HG02943 (cell line): ENCODE data around the gene RAP1GAP2.
"Not testable (repeated sequence)": the region's sequence is repeated elsewhere in the genome, so short reads cannot be mapped to it uniquely, and the experiment has no call there.

ENCODE experiments used
- ATAC-seq: cut with Tn5 transposase; IDR thresholded peaks from one replicate; pipeline ENCODE4 v1.9.1; 2021; ENCODE audit warnings: mild to moderate bottlenecking, low read depth, moderate library complexity; ENCODE audit not compliant: unreplicated experiment

Gene RAP1GAP2

GRCh38 chr17:2796164-2797125, at the start of gene RAP1GAP2:
TSS of gene RAP1GAP2 (plus strand) at chr17:2796438. CDS start at chr17:2796528, 90 bp downstream.
- no peak for ATAC-seq

GRCh38 chr17:2749058-2749783, 47.0 kb upstream of the RAP1GAP2 start, which contains the start of gene CCDC92B:
TSS of gene CCDC92B (minus strand) at chr17:2749652. CDS start at chr17:2735145, 14,507 bp downstream.
- ATAC-seq, result no peak

- ATAC-seq, result no peak
These were observed 46.5 kb upstream of the RAP1GAP2 start for GRCh38 chr17:2749784-2750181.

GRCh38 chr17:2750721-2751120, 45.5 kb upstream of the RAP1GAP2 start:
- no peak for ATAC-seq

- no peak for ATAC-seq
These were observed 44.7 kb upstream of the RAP1GAP2 start for GRCh38 chr17:2751491-2751890.

- no peak for ATAC-seq
These were observed 40.1 kb upstream of the RAP1GAP2 start for GRCh38 chr17:2755891-2756724.

- ATAC-seq, result no peak
These were observed 37.4 kb upstream of the RAP1GAP2 start for GRCh38 chr17:2758870-2759269.

- ATAC-seq, result no peak
These were observed 26.1 kb upstream of the RAP1GAP2 start for GRCh38 chr17:2770129-2770528.

GRCh38 chr17:2775206-2775605, 21.0 kb upstream of the RAP1GAP2 start:
- no peak for ATAC-seq

- no peak for ATAC-seq
These were observed 19.5 kb upstream of the RAP1GAP2 start for GRCh38 chr17:2776589-2777241.

GRCh38 chr17:2777242-2777867, 18.9 kb upstream of the RAP1GAP2 start:
- no peak for ATAC-seq

- no peak for ATAC-seq
These were observed 17.7 kb upstream of the RAP1GAP2 start for GRCh38 chr17:2778489-2778888.

GRCh38 chr17:2779545-2779944, 16.7 kb upstream of the RAP1GAP2 start:
- no peak for ATAC-seq

GRCh38 chr17:2780256-2780655, 16.0 kb upstream of the RAP1GAP2 start:
- no peak for ATAC-seq

GRCh38 chr17:2780931-2781454, 15.2 kb upstream of the RAP1GAP2 start:
- no peak for ATAC-seq

- ATAC-seq, result not testable (repeated sequence)
These were observed 14.6 kb upstream of the RAP1GAP2 start for GRCh38 chr17:2781598-2781997.

GRCh38 chr17:2782055-2782454, 14.2 kb upstream of the RAP1GAP2 start:
- ATAC-seq, result no peak

- no peak for ATAC-seq
These were observed 12.8 kb upstream of the RAP1GAP2 start for GRCh38 chr17:2783310-2784030.

- ATAC-seq, result no peak
These were observed 11.4 kb upstream of the RAP1GAP2 start for GRCh38 chr17:2784864-2785263.
